Ecto neural progenitor cell (in vitro differentiated cells): ENCODE data around the gene CCRL2.
"Not testable (repeated sequence)": the region's sequence is repeated elsewhere in the genome, so short reads cannot be mapped to it uniquely, and the experiment has no call there.

Experiments
- DNase-seq: peaks from one replicate; pipeline ENCODE4 v3.0.0-alpha.2; 2018; ENCODE audit warnings: low spot score

CCRL2 gene

GRCh38 chr3:46380471-46381221 lies 26.4 kb upstream of the CCRL2 start:
- DNase-seq = no peak

GRCh38 chr3:46381625-46382024 lies 25.4 kb upstream of the CCRL2 start:
- no peak for DNase-seq

GRCh38 chr3:46383211-46383950 lies 23.7 kb upstream of the CCRL2 start:
- DNase-seq = no peak

GRCh38 chr3:46383951-46384330 lies 23.1 kb upstream of the CCRL2 start:
- no peak for DNase-seq

- DNase-seq = no peak
Measured at GRCh38 chr3:46386205-46386604, 20.9 kb upstream of the CCRL2 start.

- not testable (repeated sequence) for DNase-seq
Measured at GRCh38 chr3:46388847-46389246, 18.2 kb upstream of the CCRL2 start.

- no peak for DNase-seq
Measured at GRCh38 chr3:46389306-46389705, 17.8 kb upstream of the CCRL2 start.

- DNase-seq = not testable (repeated sequence)
Measured at GRCh38 chr3:46391526-46391925, 15.5 kb upstream of the CCRL2 start.

- DNase-seq = no peak
Measured at GRCh38 chr3:46393011-46393410, 14.0 kb upstream of the CCRL2 start.

- DNase-seq = no peak
Measured at GRCh38 chr3:46393554-46394434, 13.3 kb upstream of the CCRL2 start.

GRCh38 chr3:46395210-46395661 lies 11.8 kb upstream of the CCRL2 start:
- DNase-seq = no peak

- no peak for DNase-seq
Measured at GRCh38 chr3:46395766-46396530, 11.1 kb upstream of the CCRL2 start.

GRCh38 chr3:46397111-46397510 lies 9.9 kb upstream of the CCRL2 start:
- DNase-seq = no peak

- DNase-seq = no peak
Measured at GRCh38 chr3:46398186-46398955, 8.7 kb upstream of the CCRL2 start.

- no peak for DNase-seq
Measured at GRCh38 chr3:46399098-46399497, 8.0 kb upstream of the CCRL2 start.

- DNase-seq = no peak
Measured at GRCh38 chr3:46399557-46399956, 7.5 kb upstream of the CCRL2 start.

GRCh38 chr3:46400000-46400734 lies 6.9 kb upstream of the CCRL2 start:
- no peak for DNase-seq

- no peak for DNase-seq
Measured at GRCh38 chr3:46400846-46401245, 6.2 kb upstream of the CCRL2 start.

- DNase-seq = no peak
Measured at GRCh38 chr3:46401579-46401978, 5.5 kb upstream of the CCRL2 start.

- DNase-seq = not testable (repeated sequence)
Measured at GRCh38 chr3:46402902-46403301, 4.2 kb upstream of the CCRL2 start.
